PC-9 (cell line): Measurements from ENCODE around the gene SPRR2A.

Experiments used
- CTCF ChIP-seq: fragments of 200-600 bp; sonication (generic); conservative IDR thresholded peaks from 2 replicates; pipeline ENCODE4 v1.6.1; 2017; ENCODE audit warnings: mixed run types, antibody characterized with exemption, mild to moderate bottlenecking, moderate library complexity
- EZH2 ChIP-seq: fragments of 200-600 bp; sonication (generic); IDR thresholded peaks from 2 replicates; pipeline ENCODE4 v1.8.0; 2017; ENCODE audit warnings: antibody characterized with exemption, low read depth

- TF ChIP-seq CTCF (no peak), EZH2 (no peak)
Observed at GRCh38 chr1:153081736-153082135, 24.4 kb upstream of the SPRR2A start.
